ES-I3 (cell line): ENCODE results near the gene POLR1F.

Experiments
- H3K36me3 ChIP-seq: 2 replicates; pipeline ENCODE4 v1.6.1; 2013; ENCODE audit warnings: mild to moderate bottlenecking, low read length, control low read depth, moderate library complexity; ENCODE audit not compliant: insufficient read depth
- H3K4me1 ChIP-seq: 2 replicates; pipeline ENCODE4 v1.6.1; 2013; ENCODE audit warnings: mild to moderate bottlenecking, control low read depth, low read length; ENCODE audit not compliant: insufficient read depth
- H3K9ac ChIP-seq: 2 replicates; pipeline ENCODE4 v1.6.1; 2013; ENCODE audit warnings: low read depth, mild to moderate bottlenecking, low read length, moderate library complexity
- H3K9me3 ChIP-seq: 2 replicates; pipeline ENCODE4 v1.6.1; 2013; ENCODE audit warnings: mild to moderate bottlenecking, low read length, moderate library complexity; ENCODE audit not compliant: control insufficient read depth, insufficient read depth

Gene POLR1F

GRCh38 chr7:19708397-19709248, at the start of gene POLR1F:
Gene POLR1F (minus strand): TSS chr7:19709037. CDS start chr7:19709016, 21 bp downstream.
- H3K4me1 ChIP-seq: peaks cover 12% of the 10 kb centered on the region; the same call in 1 of the 2 replicates
- no peaks in the 10 kb centered on the region for H3K9me3 ChIP-seq

GRCh38 chr7:19754521-19755116, 45.8 kb upstream of the POLR1F start:
- H3K9ac ChIP-seq: no peak overlapping the region
- no peaks in the 10 kb centered on the region for H3K9me3 ChIP-seq
- H3K36me3 ChIP-seq: no peaks in the 10 kb centered on the region
- 0 out of 2 replicates have a peak, but pooled peaks cover 2% of the 10 kb centered on the region for H3K4me1 ChIP-seq

More at GRCh38 chr7:19708397-19709248, at the start of gene POLR1F:
- peak within 1 kb of the TSS; percentile 77 for H3K9ac ChIP-seq
- H3K36me3 ChIP-seq: no peaks in the 10 kb centered on the region

GRCh38 chr7:19752020-19752419, 43.2 kb upstream of the POLR1F start:
- Histone ChIP-seq H3K9ac (no peak overlapping the region), H3K9me3 (no peaks in the 10 kb centered on the region), H3K36me3 (no peaks in the 10 kb centered on the region), H3K4me1 (0 out of 2 replicates have a peak, but pooled peaks cover 6% of the 10 kb centered on the region)

- H3K4me1 ChIP-seq: 0 out of 2 replicates have a peak, but pooled peaks cover 6% of the 10 kb centered on the region
- H3K9ac ChIP-seq: no peak overlapping the region
- no peaks in the 10 kb centered on the region for H3K9me3 ChIP-seq
- H3K36me3 ChIP-seq: no peaks in the 10 kb centered on the region
Observed at GRCh38 chr7:19749658-19750057, 40.8 kb upstream of the POLR1F start.

- Histone ChIP-seq H3K9ac (no peak overlapping the region), H3K9me3 (no peaks in the 10 kb centered on the region), H3K4me1 (0 out of 2 replicates have a peak, but pooled peaks cover 6% of the 10 kb centered on the region), H3K36me3 (no peaks in the 10 kb centered on the region)
Observed at GRCh38 chr7:19747740-19748339, 39.0 kb upstream of the POLR1F start.

- Histone ChIP-seq H3K9ac (no peak overlapping the region), H3K4me1 (no peaks in the 10 kb centered on the region), H3K9me3 (no peaks in the 10 kb centered on the region), H3K36me3 (no peaks in the 10 kb centered on the region)
Observed at GRCh38 chr7:19744075-19744474, 35.2 kb upstream of the POLR1F start.

- Histone ChIP-seq H3K36me3 (no peaks in the 10 kb centered on the region), H3K4me1 (no peaks in the 10 kb centered on the region), H3K9me3 (no peaks in the 10 kb centered on the region), H3K9ac (no peak overlapping the region)
Observed at GRCh38 chr7:19728716-19729115, 19.9 kb upstream of the POLR1F start.

GRCh38 chr7:19725770-19726169, 16.9 kb upstream of the POLR1F start:
- H3K4me1 ChIP-seq: no peaks in the 10 kb centered on the region
- H3K9ac ChIP-seq: no peak overlapping the region
- no peaks in the 10 kb centered on the region for H3K36me3 ChIP-seq
- H3K9me3 ChIP-seq: no peaks in the 10 kb centered on the region

- Histone ChIP-seq H3K9me3 (no peaks in the 10 kb centered on the region), H3K9ac (no peak overlapping the region), H3K36me3 (no peaks in the 10 kb centered on the region), H3K4me1 (no peaks in the 10 kb centered on the region)
Observed at GRCh38 chr7:19715499-19715898, 6.7 kb upstream of the POLR1F start.

- Histone ChIP-seq H3K9me3 (no peaks in the 10 kb centered on the region), H3K36me3 (no peaks in the 10 kb centered on the region), H3K9ac (no peak overlapping the region), H3K4me1 (no peaks in the 10 kb centered on the region)
Observed at GRCh38 chr7:19713676-19714075, 4.8 kb upstream of the POLR1F start.

- no peaks in the 10 kb centered on the region for H3K9me3 ChIP-seq
- H3K4me1 ChIP-seq: peaks cover 12% of the 10 kb centered on the region; the same call in 1 of the 2 replicates
- H3K9ac ChIP-seq: no peak overlapping the region; the same call in 1 of the 2 replicates
- no peaks in the 10 kb centered on the region for H3K36me3 ChIP-seq
Observed at GRCh38 chr7:19709249-19709578, 377 bp upstream of the POLR1F start.

GRCh38 chr7:19707240-19707639, 1.6 kb downstream of the POLR1F start:
- Histone ChIP-seq H3K9me3 (no peaks in the 10 kb centered on the region), H3K4me1 (peaks cover 12% of the 10 kb centered on the region; the same call in 1 of the 2 replicates), H3K9ac (peak overlapping the region; percentile 77; the same call in 1 of the 2 replicates), H3K36me3 (no peaks in the 10 kb centered on the region)

GRCh38 chr7:19705663-19706062, 3.2 kb downstream of the POLR1F start:
- H3K36me3 ChIP-seq: no peaks in the 10 kb centered on the region
- no peaks in the 10 kb centered on the region for H3K9me3 ChIP-seq
- peaks cover 12% of the 10 kb centered on the region; the same call in 1 of the 2 replicates for H3K4me1 ChIP-seq
- no peak overlapping the region for H3K9ac ChIP-seq

- H3K9me3 ChIP-seq: no peaks in the 10 kb centered on the region
- no peak overlapping the region for H3K9ac ChIP-seq
- H3K36me3 ChIP-seq: no peaks in the 10 kb centered on the region; the same call in 1 of the 2 replicates
- H3K4me1 ChIP-seq: peaks cover 9% of the 10 kb centered on the region; the same call in 1 of the 2 replicates
Observed at GRCh38 chr7:19701471-19701870, 7.4 kb downstream of the POLR1F start.
